Kidney (tissue), 14 donors: ENCODE results near the gene KIAA1614. TPM values are rescaled to one million over a fixed set of nuclear protein-coding genes. Genes with fewer than 3 reads are reported as not detected.

Source experiments
- DNase-seq, 5 donors: peaks; one replicate each; pipeline ENCODE4 v3.0.0-alpha.2; 2013 to 2020
- FAIRE-seq: peaks from 2 replicates; lab custom pipeline; 2012; peaks lifted over from hg19 to GRCh38; lab: Jason Lieb, UNC
- H3K27ac ChIP-seq, 2 donors: one replicate each; pipeline ENCODE4 v1.7.0; 2013; ENCODE audit warnings: low read depth in 2 of 2, low read length in 2 of 2, inconsistent platforms in 1 of 2
- H3K27me3 ChIP-seq: one replicate; pipeline ENCODE4 v1.7.1; 2013; ENCODE audit warnings: low read length, inconsistent platforms; ENCODE audit not compliant: control insufficient read depth, insufficient read depth
- H3K36me3 ChIP-seq, 3 donors: one replicate each; pipeline versions ENCODE4 v1.7.0 to v1.7.1; 2013; ENCODE audit warnings: low read length in 3 of 3, control low read depth in 1 of 3, inconsistent platforms in 1 of 3; ENCODE audit not compliant: insufficient read depth in 3 of 3, control insufficient read depth in 2 of 3
- H3K4me1 ChIP-seq, 3 donors: one replicate each; pipeline versions ENCODE4 v1.7.0 to v1.7.1; 2013; ENCODE audit warnings: low read length in 3 of 3, inconsistent platforms in 1 of 3, low read depth in 1 of 3; ENCODE audit not compliant: control insufficient read depth in 2 of 3, insufficient read depth in 2 of 3
- H3K4me3 ChIP-seq, 3 donors: one replicate each; pipeline versions ENCODE4 v1.7.0 to v1.8.1; 2013; ENCODE audit warnings: low read length in 3 of 3, control low read depth in 1 of 3, inconsistent platforms in 1 of 3
- H3K9ac ChIP-seq, 3 donors: one replicate each; pipeline versions ENCODE4 v1.7.0 to v1.7.1; 2013; ENCODE audit warnings: low read length in 3 of 3, control low read depth in 1 of 3, inconsistent platforms in 1 of 3
- H3K9me3 ChIP-seq, 3 donors: one replicate each; pipeline versions ENCODE4 v1.7.0 to v1.7.1; 2013; ENCODE audit warnings: low read length in 3 of 3, control low read depth in 1 of 3, inconsistent platforms in 1 of 3; ENCODE audit not compliant: control insufficient read depth in 2 of 3, insufficient read depth in 1 of 3
- CTCF ChIP-seq: IDR thresholded peaks from 3 replicates; pipeline ENCODE4 v1.5.1; 2012; ENCODE audit warnings: mild to moderate bottlenecking, moderate library complexity, borderline replicate concordance; ENCODE audit not compliant: insufficient read depth; ENCODE audit errors: extremely low read depth
- intact Hi-C: fragments of 100-400 bp; cut with DNase I; formaldehyde crosslinking; loops from one replicate; pipeline ENCODE4 v1.11.1; 2022
- polyA plus RNA-seq: library from polyadenylated mRNA; stranded (reverse); fragments of 350-450 nt; fragmentation: Illumina TruSeq; extraction: RNeasy Lipid Tissue Mini Kit (QIAGEN cat#74804); gene quantifications from one replicate; pipeline ENCODE4 v1.2.3, GENCODE V29; 2014; ENCODE audit warnings: low read depth, low replicate concordance; ENCODE audit not compliant: insufficient read depth
- total RNA-seq: library from RNA; stranded (reverse); fragmentation: NEBNext Ultra II Directional; extraction: Animal tissue kit (Norgen Biotek cat#: 25700); gene quantifications from one replicate; pipeline ENCODE4 v1.2.1, GENCODE V29; 2021
- donor health status: control.
- donor health status: control.
- donor health status: control.
- donor health status: control.
- donor health status: control.
- donor health status: DM: yes; HTN: yes; CAD: no.
- donor health status: Normal renal cell carcinoma (clear cell type).

The KIAA1614 gene
- total and polyA plus RNA-seq, 2 donors from 2014 or later: 5.4 to 12.3 TPM

DNA sequence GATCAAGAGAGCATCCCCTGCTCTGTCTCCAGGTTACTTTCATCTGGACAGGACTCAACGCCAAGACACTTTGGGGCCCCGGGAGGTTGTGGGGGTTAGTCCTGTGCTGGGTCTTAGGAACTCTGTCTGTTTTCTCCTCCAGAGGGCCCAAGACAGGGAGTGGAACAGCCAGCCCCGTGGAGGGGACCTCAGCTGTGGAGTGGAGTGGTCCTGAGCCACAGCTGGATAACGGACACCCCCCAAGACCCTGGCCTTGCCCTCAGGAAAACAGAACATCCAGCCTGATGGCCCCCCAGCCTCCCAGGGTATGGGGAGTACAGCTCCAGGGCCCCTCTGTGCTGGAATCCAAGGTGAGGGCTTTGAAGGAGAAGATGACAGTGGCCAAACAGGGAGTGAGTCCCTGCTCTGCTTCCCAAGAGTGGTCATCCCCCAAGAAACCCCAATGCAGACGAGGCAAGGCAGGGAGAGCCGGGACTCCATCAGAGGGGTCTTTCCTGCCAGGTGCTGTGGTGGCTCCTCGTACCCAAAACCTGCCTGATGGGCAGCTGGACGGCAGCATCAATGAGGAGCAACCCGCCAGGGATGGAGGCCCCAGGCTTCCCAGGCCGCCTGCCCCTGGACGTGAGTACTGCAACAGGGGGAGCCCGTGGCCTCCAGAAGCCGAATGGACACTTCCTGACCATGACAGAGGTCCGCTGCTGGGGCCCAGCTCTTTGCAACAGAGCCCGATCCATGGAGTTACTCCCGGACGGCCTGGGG, 3.5 kb downstream of the KIAA1614 start:
- TF ChIP-seq CTCF: no peak
- Histone ChIP-seq H3K4me1 (peaks cover 0 to 7% (median 0%) of the 10 kb centered on the region in 3 donors), H3K9me3 (no peaks in the 10 kb centered on the region), H3K27ac (no peak overlapping the region), H3K27me3 (no peaks in the 10 kb centered on the region), H3K36me3 (peaks cover 0 to 5% (median 0%) of the 10 kb centered on the region in 3 donors), H3K9ac (no peak overlapping the region), H3K4me3 (no peak overlapping the region)
- DNase-seq: peak in 2 of 5 donors; percentile 26 to 71
- intact Hi-C loops: no loop called here
- no peak for FAIRE-seq

DNA sequence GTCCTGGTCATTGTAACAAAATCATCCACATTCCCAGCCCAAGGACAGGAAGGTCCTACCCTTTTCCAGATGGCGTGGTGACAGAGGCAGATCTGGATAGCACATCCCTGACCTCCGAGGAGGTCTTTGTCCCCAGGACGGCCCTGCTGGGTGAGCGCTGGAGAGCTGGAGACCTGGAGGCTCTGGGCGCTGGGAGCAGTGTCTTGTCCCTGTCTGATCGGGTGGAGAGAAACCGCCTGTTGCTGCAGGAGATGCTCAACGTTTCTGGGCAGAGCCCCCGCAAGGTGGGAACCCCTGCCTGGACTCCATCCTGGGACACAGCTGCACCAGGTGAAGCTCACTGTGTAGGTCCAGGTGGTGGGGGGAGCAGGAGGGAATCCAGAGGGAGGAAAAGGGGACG, 4.1 kb downstream of the KIAA1614 start:
- Histone ChIP-seq H3K4me1 (peaks cover 0 to 2% (median 0%) of the 10 kb centered on the region in 3 donors), H3K9ac (no peak overlapping the region), H3K36me3 (peaks cover 0 to 5% (median 0%) of the 10 kb centered on the region in 3 donors), H3K9me3 (no peaks in the 10 kb centered on the region), H3K4me3 (no peak overlapping the region), H3K27me3 (no peaks in the 10 kb centered on the region), H3K27ac (no peak overlapping the region)
- peak in 2 of 5 donors; percentile 26 to 33 for DNase-seq
- no peak for TF ChIP-seq CTCF
- intact Hi-C loops: no loop called here
- no peak for FAIRE-seq

- FAIRE-seq: no peak
- Histone ChIP-seq H3K4me3 (no peak overlapping the region), H3K9me3 (no peaks in the 10 kb centered on the region), H3K4me1 (peaks cover 0 to 6% (median 0%) of the 10 kb centered on the region in 3 donors), H3K9ac (no peak overlapping the region), H3K36me3 (peaks cover 0 to 5% (median 0%) of the 10 kb centered on the region in 3 donors), H3K27ac (no peak overlapping the region), H3K27me3 (no peaks in the 10 kb centered on the region)
- TF ChIP-seq CTCF: no peak
- DNase-seq: peak in 2 of 5 donors; percentile 28 to 71
- intact Hi-C loops: no loop called here
Observed at GRCh38 chr1:180917306-180918065, 4.8 kb downstream of the KIAA1614 start.
